ENCODE data around the gene HSP90B1. TPM values are rescaled to one million over a fixed set of nuclear protein-coding genes. Genes with fewer than 3 reads are reported as not detected.

HSP90B1 gene
- total and polyA plus RNA-seq, 9 of the 15 experiments (the other 6 are each of a cell fraction or from before 2014, with no cell fraction given), result 196 to 719 (median 557) TPM

DNA sequence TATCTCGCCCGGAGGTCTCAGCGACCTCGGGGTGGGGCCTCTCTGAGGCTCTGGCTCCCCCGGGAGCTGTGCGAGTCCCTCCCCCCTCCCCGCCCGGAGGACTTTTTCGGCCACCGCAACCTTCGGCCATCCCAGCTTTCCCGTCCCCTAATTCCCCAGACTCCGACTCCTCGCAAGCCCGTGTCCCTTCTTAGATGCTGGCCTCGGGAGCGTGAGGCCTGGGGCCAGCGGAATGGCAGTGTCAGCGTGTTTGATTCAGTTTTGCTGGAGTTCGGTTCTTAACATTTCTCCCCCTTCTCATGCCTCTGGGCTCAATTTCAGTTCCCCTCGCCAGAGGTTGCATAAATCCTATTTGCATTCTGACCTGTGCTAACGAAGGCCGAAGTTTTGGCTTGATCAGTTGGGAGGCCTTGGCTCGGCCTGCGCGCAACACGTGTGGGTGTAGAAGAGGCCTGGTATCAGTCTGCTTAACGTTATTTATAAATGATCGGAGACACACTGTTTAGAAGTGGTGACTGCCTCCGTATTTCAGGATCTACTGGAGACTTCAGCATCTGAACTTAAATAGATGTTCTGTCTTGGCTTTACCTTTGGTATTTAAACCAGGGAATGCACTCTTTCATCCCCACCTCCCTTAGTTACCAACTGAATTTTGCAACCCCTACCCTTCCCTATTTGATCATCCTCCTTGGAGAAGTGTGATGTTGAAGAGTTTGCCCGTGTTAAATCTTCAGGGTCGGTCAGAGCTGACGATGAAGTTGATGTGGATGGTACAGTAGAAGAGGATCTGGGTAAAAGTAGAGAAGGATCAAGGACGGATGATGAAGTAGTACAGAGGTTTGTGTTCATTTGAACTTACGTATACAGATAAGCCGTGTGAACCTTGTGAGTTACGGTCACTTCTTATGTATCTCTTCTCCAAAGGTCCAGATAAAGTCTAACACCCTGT is 851 bp downstream of the HSP90B1 start (continued):
- TF ChIP-seq, protein P1, sequence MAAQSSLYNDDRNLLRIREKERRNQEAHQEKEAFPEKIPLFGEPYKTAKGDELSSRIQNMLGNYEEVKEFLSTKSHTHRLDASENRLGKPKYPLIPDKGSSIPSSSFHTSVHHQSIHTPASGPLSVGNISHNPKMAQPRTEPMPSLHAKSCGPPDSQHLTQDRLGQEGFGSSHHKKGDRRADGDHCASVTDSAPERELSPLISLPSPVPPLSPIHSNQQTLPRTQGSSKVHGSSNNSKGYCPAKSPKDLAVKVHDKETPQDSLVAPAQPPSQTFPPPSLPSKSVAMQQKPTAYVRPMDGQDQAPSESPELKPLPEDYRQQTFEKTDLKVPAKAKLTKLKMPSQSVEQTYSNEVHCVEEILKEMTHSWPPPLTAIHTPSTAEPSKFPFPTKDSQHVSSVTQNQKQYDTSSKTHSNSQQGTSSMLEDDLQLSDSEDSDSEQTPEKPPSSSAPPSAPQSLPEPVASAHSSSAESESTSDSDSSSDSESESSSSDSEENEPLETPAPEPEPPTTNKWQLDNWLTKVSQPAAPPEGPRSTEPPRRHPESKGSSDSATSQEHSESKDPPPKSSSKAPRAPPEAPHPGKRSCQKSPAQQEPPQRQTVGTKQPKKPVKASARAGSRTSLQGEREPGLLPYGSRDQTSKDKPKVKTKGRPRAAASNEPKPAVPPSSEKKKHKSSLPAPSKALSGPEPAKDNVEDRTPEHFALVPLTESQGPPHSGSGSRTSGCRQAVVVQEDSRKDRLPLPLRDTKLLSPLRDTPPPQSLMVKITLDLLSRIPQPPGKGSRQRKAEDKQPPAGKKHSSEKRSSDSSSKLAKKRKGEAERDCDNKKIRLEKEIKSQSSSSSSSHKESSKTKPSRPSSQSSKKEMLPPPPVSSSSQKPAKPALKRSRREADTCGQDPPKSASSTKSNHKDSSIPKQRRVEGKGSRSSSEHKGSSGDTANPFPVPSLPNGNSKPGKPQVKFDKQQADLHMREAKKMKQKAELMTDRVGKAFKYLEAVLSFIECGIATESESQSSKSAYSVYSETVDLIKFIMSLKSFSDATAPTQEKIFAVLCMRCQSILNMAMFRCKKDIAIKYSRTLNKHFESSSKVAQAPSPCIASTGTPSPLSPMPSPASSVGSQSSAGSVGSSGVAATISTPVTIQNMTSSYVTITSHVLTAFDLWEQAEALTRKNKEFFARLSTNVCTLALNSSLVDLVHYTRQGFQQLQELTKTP (IDR thresholded peaks at IDR 0.05; ENCODE audit: low read depth in 1 of 2, partially characterized antibody in 2 of 2), result peak in 1 of 2 experiments; percentile 22
- TF ChIP-seq, protein P2, sequence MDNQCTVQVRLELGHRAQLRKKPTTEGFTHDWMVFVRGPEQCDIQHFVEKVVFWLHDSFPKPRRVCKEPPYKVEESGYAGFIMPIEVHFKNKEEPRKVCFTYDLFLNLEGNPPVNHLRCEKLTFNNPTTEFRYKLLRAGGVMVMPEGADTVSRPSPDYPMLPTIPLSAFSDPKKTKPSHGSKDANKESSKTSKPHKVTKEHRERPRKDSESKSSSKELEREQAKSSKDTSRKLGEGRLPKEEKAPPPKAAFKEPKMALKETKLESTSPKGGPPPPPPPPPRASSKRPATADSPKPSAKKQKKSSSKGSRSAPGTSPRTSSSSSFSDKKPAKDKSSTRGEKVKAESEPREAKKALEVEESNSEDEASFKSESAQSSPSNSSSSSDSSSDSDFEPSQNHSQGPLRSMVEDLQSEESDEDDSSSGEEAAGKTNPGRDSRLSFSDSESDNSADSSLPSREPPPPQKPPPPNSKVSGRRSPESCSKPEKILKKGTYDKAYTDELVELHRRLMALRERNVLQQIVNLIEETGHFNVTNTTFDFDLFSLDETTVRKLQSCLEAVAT (IDR thresholded peaks at IDR 0.05), result peak; percentile 1 to 10; a peak in 2 of 4 replicates
- TF ChIP-seq SNIP1 (IDR thresholded peaks at IDR 0.05; ENCODE audit: low read depth), result no peak
- TF ChIP-seq CCNT2 (IDR thresholded peaks at IDR 0.05; ENCODE audit: borderline replicate concordance, extremely low read depth, insufficient read length, low read depth, low read length), result no peak
- peak in 1 of 2 experiments; percentile 15; a peak in 1 of 4 replicates for TF ChIP-seq HDAC1 (IDR thresholded peaks at IDR 0.05)
- peak; percentile 21 for TF ChIP-seq RBM22 (IDR thresholded peaks at IDR 0.05; ENCODE audit: low read depth, low read length, poor library complexity, severe bottlenecking)
- peak; percentile 28 to 68; a peak in 1 of 4 replicates for TF ChIP-seq SIN3A (IDR thresholded peaks at IDR 0.05; ENCODE audit: borderline replicate concordance in 2 of 2, control insufficient read depth in 1 of 2, low read depth in 2 of 2, low read length in 2 of 2)
- TF ChIP-seq SP1 (CRISPR knock-in tag; IDR thresholded peaks at IDR 0.05), result peak; percentile 53
- TF ChIP-seq ZNF217 (CRISPR knock-in tag; IDR thresholded peaks at IDR 0.05), result no peak
- no peak for TF ChIP-seq PHB2 (IDR thresholded peaks at IDR 0.05; ENCODE audit: low read depth)
- TF ChIP-seq POLR2A (conservative IDR thresholded peaks at IDR 0.05), result peak; percentile 29; the same call in 1 of the 2 replicates
- TF ChIP-seq ZNF224 (CRISPR knock-in tag; IDR thresholded peaks at IDR 0.05), result no peak
- TF ChIP-seq DIDO1 (tag; IDR thresholded peaks at IDR 0.05; ENCODE audit: low read depth), result no peak
- TF ChIP-seq, protein P3, sequence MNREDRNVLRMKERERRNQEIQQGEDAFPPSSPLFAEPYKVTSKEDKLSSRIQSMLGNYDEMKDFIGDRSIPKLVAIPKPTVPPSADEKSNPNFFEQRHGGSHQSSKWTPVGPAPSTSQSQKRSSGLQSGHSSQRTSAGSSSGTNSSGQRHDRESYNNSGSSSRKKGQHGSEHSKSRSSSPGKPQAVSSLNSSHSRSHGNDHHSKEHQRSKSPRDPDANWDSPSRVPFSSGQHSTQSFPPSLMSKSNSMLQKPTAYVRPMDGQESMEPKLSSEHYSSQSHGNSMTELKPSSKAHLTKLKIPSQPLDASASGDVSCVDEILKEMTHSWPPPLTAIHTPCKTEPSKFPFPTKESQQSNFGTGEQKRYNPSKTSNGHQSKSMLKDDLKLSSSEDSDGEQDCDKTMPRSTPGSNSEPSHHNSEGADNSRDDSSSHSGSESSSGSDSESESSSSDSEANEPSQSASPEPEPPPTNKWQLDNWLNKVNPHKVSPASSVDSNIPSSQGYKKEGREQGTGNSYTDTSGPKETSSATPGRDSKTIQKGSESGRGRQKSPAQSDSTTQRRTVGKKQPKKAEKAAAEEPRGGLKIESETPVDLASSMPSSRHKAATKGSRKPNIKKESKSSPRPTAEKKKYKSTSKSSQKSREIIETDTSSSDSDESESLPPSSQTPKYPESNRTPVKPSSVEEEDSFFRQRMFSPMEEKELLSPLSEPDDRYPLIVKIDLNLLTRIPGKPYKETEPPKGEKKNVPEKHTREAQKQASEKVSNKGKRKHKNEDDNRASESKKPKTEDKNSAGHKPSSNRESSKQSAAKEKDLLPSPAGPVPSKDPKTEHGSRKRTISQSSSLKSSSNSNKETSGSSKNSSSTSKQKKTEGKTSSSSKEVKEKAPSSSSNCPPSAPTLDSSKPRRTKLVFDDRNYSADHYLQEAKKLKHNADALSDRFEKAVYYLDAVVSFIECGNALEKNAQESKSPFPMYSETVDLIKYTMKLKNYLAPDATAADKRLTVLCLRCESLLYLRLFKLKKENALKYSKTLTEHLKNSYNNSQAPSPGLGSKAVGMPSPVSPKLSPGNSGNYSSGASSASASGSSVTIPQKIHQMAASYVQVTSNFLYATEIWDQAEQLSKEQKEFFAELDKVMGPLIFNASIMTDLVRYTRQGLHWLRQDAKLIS (CRISPR knock-in tag; IDR thresholded peaks at IDR 0.05), result 0 out of 2 replicates have a peak, but pooled peaks have one; percentile 46
- TF ChIP-seq, protein P4, sequence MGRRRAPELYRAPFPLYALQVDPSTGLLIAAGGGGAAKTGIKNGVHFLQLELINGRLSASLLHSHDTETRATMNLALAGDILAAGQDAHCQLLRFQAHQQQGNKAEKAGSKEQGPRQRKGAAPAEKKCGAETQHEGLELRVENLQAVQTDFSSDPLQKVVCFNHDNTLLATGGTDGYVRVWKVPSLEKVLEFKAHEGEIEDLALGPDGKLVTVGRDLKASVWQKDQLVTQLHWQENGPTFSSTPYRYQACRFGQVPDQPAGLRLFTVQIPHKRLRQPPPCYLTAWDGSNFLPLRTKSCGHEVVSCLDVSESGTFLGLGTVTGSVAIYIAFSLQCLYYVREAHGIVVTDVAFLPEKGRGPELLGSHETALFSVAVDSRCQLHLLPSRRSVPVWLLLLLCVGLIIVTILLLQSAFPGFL (CRISPR knock-in tag; IDR thresholded peaks at IDR 0.05), result peak; percentile 30; the same call in 1 of the 2 replicates

Measured in K562 (cell line).